ENCODE measurements around the gene SMARCD2.
A peak's percentile ranks its signal among the peaks of the same experiment; 100 is the strongest.

Gene SMARCD2

GRCh38 chr17:63848834-63849689 is 6.6 kb upstream of the SMARCD2 start:
- peak overlapping the region; percentile 48 for H3K27ac ChIP-seq
- TF ChIP-seq CTCF (IDR thresholded peaks at IDR 0.05) (peak; percentile 94), ZFX (IDR thresholded peaks at IDR 0.05; ENCODE audit: borderline replicate concordance) (no peak)

GRCh38 chr17:63847525-63848249 is 5.2 kb upstream of the SMARCD2 start:
- TF ChIP-seq ZFX (IDR thresholded peaks at IDR 0.05; ENCODE audit: borderline replicate concordance) (no peak), CTCF (IDR thresholded peaks at IDR 0.05) (no peak)
- H3K27ac ChIP-seq = no peak overlapping the region

- TF ChIP-seq ZFX (IDR thresholded peaks at IDR 0.05; ENCODE audit: borderline replicate concordance) = no peak
- no peak for TF ChIP-seq CTCF (IDR thresholded peaks at IDR 0.05)
- H3K27ac ChIP-seq = no peak overlapping the region
Measured at GRCh38 chr17:63845509-63845908, 3.0 kb upstream of the SMARCD2 start.

- H3K27ac ChIP-seq = peak overlapping the region; percentile 96
- TF ChIP-seq ZFX (IDR thresholded peaks at IDR 0.05; ENCODE audit: borderline replicate concordance) (no peak), CTCF (IDR thresholded peaks at IDR 0.05) (no peak)
Measured at GRCh38 chr17:63843910-63844677, 1.6 kb upstream of the SMARCD2 start.

- H3K27ac ChIP-seq = peak overlapping the region; percentile 96
Measured at GRCh38 chr17:63843387-63843888, 953 bp upstream of the SMARCD2 start.

GRCh38 chr17:63842173-63842539 is 329 bp downstream of the SMARCD2 start:
- TF ChIP-seq ZFX (IDR thresholded peaks at IDR 0.05; ENCODE audit: borderline replicate concordance) = no peak
- H3K27ac ChIP-seq = peak overlapping the region; percentile 96

GRCh38 chr17:63841350-63842172 is 924 bp downstream of the SMARCD2 start:
- TF ChIP-seq ZFX (IDR thresholded peaks at IDR 0.05; ENCODE audit: borderline replicate concordance) = no peak
- peak overlapping the region; percentile 96 for H3K27ac ChIP-seq
